HepG2 (cell line): ENCODE results near the gene TCF20. TPM values are rescaled to one million over a fixed set of nuclear protein-coding genes. Genes with fewer than 3 reads are reported as not detected.

Experiments used
- ATAC-seq: fragments of 200-7000 bp; cut with Tn5 transposase; 3 replicates; pipeline ENCODE4 v1.9.1; 2020; ENCODE audit warnings: mild to moderate bottlenecking, moderate library complexity
- BruUV-seq: library from RNA; stranded (reverse); fragments of 400-500 nt; replicated peaks from 2 replicates; lab custom pipeline; 2021; lab: Mats Ljungman, UMichigan
- CTCF ChIA-PET: fragments of 300-600 bp; formaldehyde crosslinking; extraction: SDS; loops from one replicate; lab custom pipeline; 2021; ENCODE audit warnings: low total read pairs, inconsistent platforms, low intra/inter-chr PET ratio; lab: Yijun Ruan, JAX
- POLR2A ChIA-PET: fragments of 350-600 bp; sonication (Branson Sonifier 250); formaldehyde crosslinking; loops from one replicate; lab custom pipeline; 2020; ENCODE audit warnings: antibody characterized with exemption, inconsistent platforms; lab: Yijun Ruan, JAX
- DNase-seq: peaks from one replicate; pipeline ENCODE4 v3.0.0-alpha.2; 2015; ENCODE audit warnings: low spot score
- FAIRE-seq: peaks from 3 replicates; lab custom pipeline; 2011; peaks lifted over from hg19 to GRCh38; lab: Jason Lieb, UNC
- H2AFZ ChIP-seq: one replicate; pipeline ENCODE4 v1.6.1; 2011; ENCODE audit warnings: low read length, inconsistent platforms
- H3K27ac ChIP-seq: fragments of 300-600 bp; 3 replicates; pipeline ENCODE4 v1.8.0; 2011; ENCODE audit warnings: mixed run types, mild to moderate bottlenecking, mixed read lengths, low read length, inconsistent platforms; ENCODE audit not compliant: insufficient read depth; ENCODE audit errors: extremely low read length
- H3K27me3 ChIP-seq, 2 experiments: fragments of 200-600 bp in 1 of 2; 2 replicates in 1 of 2; 3 replicates in 1 of 2; pipeline versions ENCODE4 v1.6.0 to v1.8.0; 2011; ENCODE audit warnings: low read length in 2 of 2, mild to moderate bottlenecking in 2 of 2, moderate library complexity in 2 of 2, inconsistent platforms in 1 of 2; ENCODE audit not compliant: insufficient read depth in 2 of 2, control insufficient read depth in 1 of 2
- H3K36me3 ChIP-seq, 2 experiments: fragments of 200-600 bp in 1 of 2; replicated peaks in 1 of 2; 2 replicates in 1 of 2; 3 replicates in 1 of 2; pipeline versions ENCODE4 v1.5.1 to v1.8.0; 2011; ENCODE audit warnings: low read length in 2 of 2, inconsistent platforms in 1 of 2; ENCODE audit not compliant: insufficient read depth in 2 of 2, control insufficient read depth in 1 of 2
- H3K4me1 ChIP-seq: 2 replicates; pipeline ENCODE4 v1.5.1; 2012; ENCODE audit warnings: low read length, inconsistent platforms; ENCODE audit not compliant: insufficient read depth
- H3K4me2 ChIP-seq: 2 replicates; pipeline ENCODE4 v1.6.0; 2011; ENCODE audit warnings: low read depth, low read length, inconsistent platforms
- H3K4me3 ChIP-seq, 3 experiments: fragments of 200-600 bp in 1 of 3; sonication (generic), shearing (Covaris generic) in 1 of 3; replicated peaks in 1 of 3; 2 replicates each; pipeline ENCODE4 v1.5.1; 2011 to 2016; ENCODE audit warnings: low read length in 3 of 3, inconsistent platforms in 2 of 3, low read depth in 2 of 3, mild to moderate bottlenecking in 2 of 3, control low read depth in 1 of 3, mixed read lengths in 1 of 3; ENCODE audit not compliant: insufficient read depth in 1 of 3
- H3K79me2 ChIP-seq: one replicate; pipeline ENCODE4 v1.6.1; 2011; ENCODE audit warnings: low read length, inconsistent platforms; ENCODE audit not compliant: insufficient read depth
- H3K9ac ChIP-seq: 2 replicates; pipeline ENCODE4 v1.6.0; 2011; ENCODE audit warnings: mild to moderate bottlenecking, low read depth, low read length, inconsistent platforms; ENCODE audit not compliant: insufficient read depth
- H3K9me3 ChIP-seq: 2 replicates; pipeline ENCODE4 v1.5.1; 2012; ENCODE audit warnings: mild to moderate bottlenecking, low read length
- H4K20me1 ChIP-seq: 2 replicates; pipeline ENCODE4 v1.6.0; 2011; ENCODE audit warnings: inconsistent platforms, mild to moderate bottlenecking, low read length, moderate library complexity; ENCODE audit not compliant: insufficient read depth
- HMG20A ChIP-seq: IDR thresholded peaks from 2 replicates; pipeline ENCODE4 v1.6.1; 2016; ENCODE audit warnings: borderline replicate concordance
- MLLT10 ChIP-seq: sonication (generic); formaldehyde crosslinking; IDR thresholded peaks from 2 replicates; pipeline ENCODE4 v1.4.0; 2020; ENCODE audit warnings: missing genetic modification reagents
- TBX3 ChIP-seq: fragments of 450-650 bp; IDR thresholded peaks from 2 replicates; pipeline ENCODE4 v1.6.1; 2017; ENCODE audit warnings: antibody characterized with exemption, mild to moderate bottlenecking, inconsistent platforms, borderline replicate concordance
- ZNF441 ChIP-seq: sonication (generic); formaldehyde crosslinking; IDR thresholded peaks from 2 replicates; pipeline ENCODE4 v1.7.0; 2021; ENCODE audit warnings: missing genetic modification reagents, borderline replicate concordance
- ZNF496 ChIP-seq: sonication (generic); formaldehyde crosslinking; IDR thresholded peaks from 2 replicates; pipeline ENCODE4 v1.8.1; 2023; ENCODE audit warnings: mild to moderate bottlenecking, moderate library complexity, missing genetic modification reagents; ENCODE audit not compliant: insufficient replicate concordance
- ZNF720 ChIP-seq: sonication (generic); formaldehyde crosslinking; IDR thresholded peaks from 2 replicates; pipeline ENCODE4 v1.4.0; 2020; ENCODE audit warnings: missing genetic modification reagents
- WGBS: methylation state at CpG from one replicate; pipeline ENCODE4 v1.1.6; 2017; ENCODE audit warnings: low lambda C conversion rate; 5-methylcytosine and 5-hydroxymethylcytosine counted together
- in situ Hi-C: cut with HindIII; loops from 2 replicates; pipeline ENCODE4 v1.10.0; 2017; ENCODE audit warnings: low pct_unique_long_range_greater_than_20kb; ENCODE audit not compliant: extremely low pct_ligation_motif_present
- intact Hi-C: fragments of 100-400 bp; cut with micrococcal nuclease; formaldehyde crosslinking; loops from one replicate; pipeline ENCODE4 v1.10.0; 2022; ENCODE audit not compliant: unreplicated experiment
- polyA plus RNA-seq, 8 experiments: library from polyadenylated mRNA; depleted of rRNA in 3 of 8; stranded (reverse) in 7 of 8; unstranded in 1 of 8; fragments of >200 nt; fragmentation: Illumina TruSeq in 4 of 8; extraction: Trizol in 4 of 8; gene quantifications; 2 replicates each; pipeline versions ENCODE4 v1.2.1 to v1.2.3, GENCODE V29; 2011 to 2016; ENCODE audit warnings: low read depth in 4 of 8, missing spikeins in 1 of 8, mixed read lengths in 1 of 8; ENCODE audit not compliant: insufficient read depth in 1 of 8
- total RNA-seq, 5 experiments: library from RNA; depleted of rRNA; stranded (reverse); fragments of >200 nt; fragmentation: Illumina TruSeq; extraction: Trizol; gene quantifications; 2 replicates each; pipeline ENCODE4 v1.2.3, GENCODE V29; 2016; ENCODE audit warnings: low read depth in 1 of 5
- TF ChIP-seq, protein P1 (sequence below): sonication (generic); formaldehyde crosslinking; IDR thresholded peaks from 2 replicates; pipeline ENCODE4 v1.4.0; 2020; ENCODE audit warnings: mild to moderate bottlenecking, missing genetic modification reagents
- TF ChIP-seq, protein P2 (sequence below): sonication (generic); formaldehyde crosslinking; IDR thresholded peaks from 2 replicates; pipeline ENCODE4 v1.4.0; 2020; ENCODE audit warnings: missing genetic modification reagents, borderline replicate concordance
- TF ChIP-seq, protein P3 (sequence below): IDR thresholded peaks from 2 replicates; pipeline ENCODE4 v1.6.1; 2016
- TF ChIP-seq, protein P4 (sequence below): sonication (generic); formaldehyde crosslinking; IDR thresholded peaks from 2 replicates; pipeline ENCODE4 v1.5.0; 2020; ENCODE audit warnings: mild to moderate bottlenecking, missing genetic modification reagents
- TF ChIP-seq, protein P5 (sequence below): sonication (generic); formaldehyde crosslinking; IDR thresholded peaks from 2 replicates; pipeline ENCODE4 v1.8.1; 2022; ENCODE audit warnings: low read depth, mild to moderate bottlenecking, missing genetic modification reagents

Gene TCF20
- total and polyA plus RNA-seq, 2 of the 13 experiments (the other 11 are each of a cell fraction or from before 2014, with no cell fraction given) = 12.8 to 23.7 TPM

DNA sequence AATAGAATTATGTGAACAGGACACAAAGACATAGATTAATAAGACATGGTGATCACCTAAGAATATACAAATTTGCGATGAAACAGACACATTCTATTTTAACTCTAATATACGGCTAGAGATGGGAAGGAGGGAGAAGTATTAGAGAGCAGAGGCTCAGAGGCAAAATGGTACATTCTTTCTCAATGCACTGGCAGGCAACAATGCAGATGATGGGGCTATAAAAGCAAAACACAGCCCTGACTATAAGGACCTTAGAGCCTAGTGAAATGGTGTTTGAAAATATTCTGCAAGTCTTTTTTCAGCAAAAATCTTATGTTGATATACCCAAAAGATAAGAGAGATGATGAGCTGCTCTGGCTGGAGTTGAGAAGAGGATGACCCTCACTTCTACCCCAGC is 13.1 kb downstream of the TCF20 start (continued):
- no peak for TF ChIP-seq HMG20A (CRISPR knock-in tag)
- no peak for TF ChIP-seq MLLT10 (CRISPR knock-in tag)
- TF ChIP-seq ZNF496 = no peak
- TF ChIP-seq, protein P1, sequence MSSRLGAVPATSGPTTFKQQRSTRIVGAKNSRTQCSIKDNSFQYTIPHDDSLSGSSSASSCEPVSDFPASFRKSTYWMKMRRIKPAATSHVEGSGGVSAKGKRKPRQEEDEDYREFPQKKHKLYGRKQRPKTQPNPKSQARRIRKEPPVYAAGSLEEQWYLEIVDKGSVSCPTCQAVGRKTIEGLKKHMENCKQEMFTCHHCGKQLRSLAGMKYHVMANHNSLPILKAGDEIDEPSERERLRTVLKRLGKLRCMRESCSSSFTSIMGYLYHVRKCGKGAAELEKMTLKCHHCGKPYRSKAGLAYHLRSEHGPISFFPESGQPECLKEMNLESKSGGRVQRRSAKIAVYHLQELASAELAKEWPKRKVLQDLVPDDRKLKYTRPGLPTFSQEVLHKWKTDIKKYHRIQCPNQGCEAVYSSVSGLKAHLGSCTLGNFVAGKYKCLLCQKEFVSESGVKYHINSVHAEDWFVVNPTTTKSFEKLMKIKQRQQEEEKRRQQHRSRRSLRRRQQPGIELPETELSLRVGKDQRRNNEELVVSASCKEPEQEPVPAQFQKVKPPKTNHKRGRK (CRISPR knock-in tag) = no peak
- TF ChIP-seq ZNF720 (CRISPR knock-in tag) = no peak
- TF ChIP-seq, protein P2, sequence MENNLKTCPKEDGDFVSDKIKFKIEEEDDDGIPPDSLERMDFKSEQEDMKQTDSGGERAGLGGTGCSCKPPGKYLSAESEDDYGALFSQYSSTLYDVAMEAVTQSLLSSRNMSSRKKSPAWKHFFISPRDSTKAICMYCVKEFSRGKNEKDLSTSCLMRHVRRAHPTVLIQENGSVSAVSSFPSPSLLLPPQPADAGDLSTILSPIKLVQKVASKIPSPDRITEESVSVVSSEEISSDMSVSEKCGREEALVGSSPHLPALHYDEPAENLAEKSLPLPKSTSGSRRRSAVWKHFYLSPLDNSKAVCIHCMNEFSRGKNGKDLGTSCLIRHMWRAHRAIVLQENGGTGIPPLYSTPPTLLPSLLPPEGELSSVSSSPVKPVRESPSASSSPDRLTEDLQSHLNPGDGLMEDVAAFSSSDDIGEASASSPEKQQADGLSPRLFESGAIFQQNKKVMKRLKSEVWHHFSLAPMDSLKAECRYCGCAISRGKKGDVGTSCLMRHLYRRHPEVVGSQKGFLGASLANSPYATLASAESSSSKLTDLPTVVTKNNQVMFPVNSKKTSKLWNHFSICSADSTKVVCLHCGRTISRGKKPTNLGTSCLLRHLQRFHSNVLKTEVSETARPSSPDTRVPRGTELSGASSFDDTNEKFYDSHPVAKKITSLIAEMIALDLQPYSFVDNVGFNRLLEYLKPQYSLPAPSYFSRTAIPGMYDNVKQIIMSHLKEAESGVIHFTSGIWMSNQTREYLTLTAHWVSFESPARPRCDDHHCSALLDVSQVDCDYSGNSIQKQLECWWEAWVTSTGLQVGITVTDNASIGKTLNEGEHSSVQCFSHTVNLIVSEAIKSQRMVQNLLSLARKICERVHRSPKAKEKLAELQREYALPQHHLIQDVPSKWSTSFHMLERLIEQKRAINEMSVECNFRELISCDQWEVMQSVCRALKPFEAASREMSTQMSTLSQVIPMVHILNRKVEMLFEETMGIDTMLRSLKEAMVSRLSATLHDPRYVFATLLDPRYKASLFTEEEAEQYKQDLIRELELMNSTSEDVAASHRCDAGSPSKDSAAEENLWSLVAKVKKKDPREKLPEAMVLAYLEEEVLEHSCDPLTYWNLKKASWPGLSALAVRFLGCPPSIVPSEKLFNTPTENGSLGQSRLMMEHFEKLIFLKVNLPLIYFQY = no peak
- TF ChIP-seq ZNF441 (CRISPR knock-in tag) = no peak

DNA sequence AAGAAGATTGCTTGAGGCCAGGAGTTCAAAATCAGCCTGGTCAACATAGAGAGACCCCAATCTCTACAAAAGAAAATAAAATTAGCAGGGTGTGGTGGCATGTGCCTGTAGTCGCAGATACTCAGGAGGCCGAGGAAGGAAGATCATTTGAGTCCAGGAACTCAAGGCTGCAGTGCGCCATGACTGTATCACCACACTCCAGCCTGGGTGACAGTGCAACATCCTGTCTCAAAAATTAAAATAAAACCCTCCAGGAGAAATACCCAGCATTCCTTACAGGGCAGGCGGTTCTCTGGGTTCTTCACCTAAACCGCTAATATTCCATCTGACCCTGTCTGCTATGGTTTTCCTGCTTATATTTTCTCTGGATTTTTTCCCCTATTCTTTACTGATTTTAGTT is 13.5 kb downstream of the TCF20 start:
- Histone ChIP-seq H3K79me2 (peaks cover 92% of the 10 kb centered on the region), H3K36me3 (no peaks in the 10 kb centered on the region; a peak in 1 of 5 replicates), H3K27me3 (no peaks in the 10 kb centered on the region), H4K20me1 (peaks cover 41% of the 10 kb centered on the region), H3K9ac (no peak overlapping the region), H3K27ac (no peak overlapping the region), H3K4me1 (peaks cover 16% of the 10 kb centered on the region; the same call in 1 of the 2 replicates), H3K9me3 (no peaks in the 10 kb centered on the region), H3K4me3 (no peak overlapping the region), H3K4me2 (no peak overlapping the region), H2AFZ (no peak overlapping the region)
- in situ Hi-C loops = no loop called here
- intact Hi-C loops = no loop called here
- ATAC-seq (no peak), FAIRE-seq (no peak), DNase-seq (no peak)
- WGBS = over 99% methylated on average over 5 of the region's 5 CpGs
- ChIA-PET POLR2A (no interaction called here), CTCF (no interaction called here)
- BruUV-seq = no TSS peak
- TF ChIP-seq, protein P3, sequence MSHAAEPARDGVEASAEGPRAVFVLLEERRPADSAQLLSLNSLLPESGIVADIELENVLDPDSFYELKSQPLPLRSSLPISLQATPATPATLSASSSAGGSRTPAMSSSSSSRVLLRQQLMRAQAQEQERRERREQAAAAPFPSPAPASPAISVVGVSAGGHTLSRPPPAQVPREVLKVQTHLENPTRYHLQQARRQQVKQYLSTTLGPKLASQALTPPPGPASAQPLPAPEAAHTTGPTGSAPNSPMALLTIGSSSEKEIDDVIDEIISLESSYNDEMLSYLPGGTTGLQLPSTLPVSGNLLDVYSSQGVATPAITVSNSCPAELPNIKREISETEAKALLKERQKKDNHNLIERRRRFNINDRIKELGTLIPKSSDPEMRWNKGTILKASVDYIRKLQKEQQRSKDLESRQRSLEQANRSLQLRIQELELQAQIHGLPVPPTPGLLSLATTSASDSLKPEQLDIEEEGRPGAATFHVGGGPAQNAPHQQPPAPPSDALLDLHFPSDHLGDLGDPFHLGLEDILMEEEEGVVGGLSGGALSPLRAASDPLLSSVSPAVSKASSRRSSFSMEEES (CRISPR knock-in tag) = no peak
- TF ChIP-seq, protein P4, sequence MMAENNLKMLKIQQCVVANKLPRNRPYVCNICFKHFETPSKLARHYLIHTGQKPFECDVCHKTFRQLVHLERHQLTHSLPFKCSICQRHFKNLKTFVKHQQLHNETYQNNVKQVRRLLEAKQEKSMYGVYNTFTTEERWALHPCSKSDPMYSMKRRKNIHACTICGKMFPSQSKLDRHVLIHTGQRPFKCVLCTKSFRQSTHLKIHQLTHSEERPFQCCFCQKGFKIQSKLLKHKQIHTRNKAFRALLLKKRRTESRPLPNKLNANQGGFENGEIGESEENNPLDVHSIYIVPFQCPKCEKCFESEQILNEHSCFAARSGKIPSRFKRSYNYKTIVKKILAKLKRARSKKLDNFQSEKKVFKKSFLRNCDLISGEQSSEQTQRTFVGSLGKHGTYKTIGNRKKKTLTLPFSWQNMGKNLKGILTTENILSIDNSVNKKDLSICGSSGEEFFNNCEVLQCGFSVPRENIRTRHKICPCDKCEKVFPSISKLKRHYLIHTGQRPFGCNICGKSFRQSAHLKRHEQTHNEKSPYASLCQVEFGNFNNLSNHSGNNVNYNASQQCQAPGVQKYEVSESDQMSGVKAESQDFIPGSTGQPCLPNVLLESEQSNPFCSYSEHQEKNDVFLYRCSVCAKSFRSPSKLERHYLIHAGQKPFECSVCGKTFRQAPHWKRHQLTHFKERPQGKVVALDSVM (CRISPR knock-in tag) = no peak
- TF ChIP-seq, protein P5, sequence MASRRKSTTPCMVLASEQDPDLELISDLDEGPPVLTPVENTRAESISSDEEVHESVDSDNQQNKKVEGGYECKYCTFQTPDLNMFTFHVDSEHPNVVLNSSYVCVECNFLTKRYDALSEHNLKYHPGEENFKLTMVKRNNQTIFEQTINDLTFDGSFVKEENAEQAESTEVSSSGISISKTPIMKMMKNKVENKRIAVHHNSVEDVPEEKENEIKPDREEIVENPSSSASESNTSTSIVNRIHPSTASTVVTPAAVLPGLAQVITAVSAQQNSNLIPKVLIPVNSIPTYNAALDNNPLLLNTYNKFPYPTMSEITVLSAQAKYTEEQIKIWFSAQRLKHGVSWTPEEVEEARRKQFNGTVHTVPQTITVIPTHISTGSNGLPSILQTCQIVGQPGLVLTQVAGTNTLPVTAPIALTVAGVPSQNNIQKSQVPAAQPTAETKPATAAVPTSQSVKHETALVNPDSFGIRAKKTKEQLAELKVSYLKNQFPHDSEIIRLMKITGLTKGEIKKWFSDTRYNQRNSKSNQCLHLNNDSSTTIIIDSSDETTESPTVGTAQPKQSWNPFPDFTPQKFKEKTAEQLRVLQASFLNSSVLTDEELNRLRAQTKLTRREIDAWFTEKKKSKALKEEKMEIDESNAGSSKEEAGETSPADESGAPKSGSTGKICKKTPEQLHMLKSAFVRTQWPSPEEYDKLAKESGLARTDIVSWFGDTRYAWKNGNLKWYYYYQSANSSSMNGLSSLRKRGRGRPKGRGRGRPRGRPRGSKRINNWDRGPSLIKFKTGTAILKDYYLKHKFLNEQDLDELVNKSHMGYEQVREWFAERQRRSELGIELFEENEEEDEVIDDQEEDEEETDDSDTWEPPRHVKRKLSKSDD (CRISPR knock-in tag) = no peak
- TF ChIP-seq TBX3 = no peak
